HepG2 (cell line): Measurements from ENCODE around the gene LGALS4. TPM values are rescaled to one million over a fixed set of nuclear protein-coding genes. Genes with fewer than 3 reads are reported as not detected.

ENCODE experiments used
- FOXA1 ChIP-seq, 2 experiments: fragments of 450-650 bp in 1 of 2; sonication (generic) in 1 of 2; formaldehyde crosslinking in 1 of 2; IDR thresholded peaks; 2 replicates each; pipeline versions ENCODE4 v1.4.0 to v1.6.1; 2016 to 2020; ENCODE audit warnings: missing genetic modification reagents in 1 of 2
- PHF20 ChIP-seq: sonication (generic); formaldehyde crosslinking; IDR thresholded peaks from 2 replicates; pipeline ENCODE4 v1.5.0; 2020; ENCODE audit warnings: mild to moderate bottlenecking, missing genetic modification reagents
- RBM39 ChIP-seq: fragments of 200-400 bp; formaldehyde crosslinking; IDR thresholded peaks from one replicate; pipeline ENCODE4 v1.6.1; 2018; ENCODE audit warnings: antibody characterized with exemption, mild to moderate bottlenecking, low read depth, low read length; ENCODE audit not compliant: poor library complexity, severe bottlenecking
- SP4 ChIP-seq: sonication (generic); formaldehyde crosslinking; IDR thresholded peaks from 2 replicates; pipeline ENCODE4 v1.8.1; 2023; ENCODE audit warnings: mild to moderate bottlenecking, missing genetic modification reagents
- ZBTB20 ChIP-seq: sonication (generic); formaldehyde crosslinking; IDR thresholded peaks from 2 replicates; pipeline ENCODE4 v1.8.1; 2023; ENCODE audit warnings: missing genetic modification reagents, low read depth, mild to moderate bottlenecking, borderline replicate concordance
- ZNF260 ChIP-seq: sonication (generic); formaldehyde crosslinking; IDR thresholded peaks from 2 replicates; pipeline ENCODE4 v1.4.0; 2020; ENCODE audit warnings: missing genetic modification reagents, low read depth, mild to moderate bottlenecking, borderline replicate concordance
- ZNF383 ChIP-seq: sonication (generic); formaldehyde crosslinking; IDR thresholded peaks from 2 replicates; pipeline ENCODE4 v1.4.0; 2020; ENCODE audit warnings: missing genetic modification reagents, mild to moderate bottlenecking, borderline replicate concordance
- ZNF451 ChIP-seq: sonication (generic); formaldehyde crosslinking; IDR thresholded peaks from 2 replicates; pipeline ENCODE4 v1.5.0; 2020; ENCODE audit warnings: mild to moderate bottlenecking, missing genetic modification reagents
- ZNF550 ChIP-seq: sonication (generic); formaldehyde crosslinking; IDR thresholded peaks from 2 replicates; pipeline ENCODE4 v1.4.0; 2020; ENCODE audit warnings: mild to moderate bottlenecking, missing genetic modification reagents, borderline replicate concordance
- polyA plus RNA-seq, 8 experiments: library from polyadenylated mRNA; depleted of rRNA in 3 of 8; stranded (reverse) in 7 of 8; unstranded in 1 of 8; fragments of >200 nt; fragmentation: Illumina TruSeq in 4 of 8; extraction: Trizol in 4 of 8; gene quantifications; 2 replicates each; pipeline versions ENCODE4 v1.2.1 to v1.2.3, GENCODE V29; 2011 to 2016; ENCODE audit warnings: low read depth in 4 of 8, missing spikeins in 1 of 8, mixed read lengths in 1 of 8; ENCODE audit not compliant: insufficient read depth in 1 of 8
- total RNA-seq, 5 experiments: library from RNA; depleted of rRNA; stranded (reverse); fragments of >200 nt; fragmentation: Illumina TruSeq; extraction: Trizol; gene quantifications; 2 replicates each; pipeline ENCODE4 v1.2.3, GENCODE V29; 2016; ENCODE audit warnings: low read depth in 1 of 5
- TF ChIP-seq, protein P1 (sequence below): sonication (generic); formaldehyde crosslinking; IDR thresholded peaks from 2 replicates; pipeline ENCODE4 v1.4.0; 2020; ENCODE audit warnings: missing genetic modification reagents, borderline replicate concordance
- TF ChIP-seq, protein P2 (sequence below): sonication (generic); formaldehyde crosslinking; IDR thresholded peaks from 2 replicates; pipeline ENCODE4 v1.4.0; 2020; ENCODE audit warnings: mild to moderate bottlenecking, missing genetic modification reagents, borderline replicate concordance
- TF ChIP-seq, protein P3 (sequence below): sonication (generic); formaldehyde crosslinking; IDR thresholded peaks from 2 replicates; pipeline ENCODE4 v1.4.0; 2020; ENCODE audit warnings: missing genetic modification reagents, borderline replicate concordance
- TF ChIP-seq, protein P4 (sequence below): sonication (generic); formaldehyde crosslinking; IDR thresholded peaks from 2 replicates; pipeline ENCODE4 v1.4.0; 2020; ENCODE audit warnings: mild to moderate bottlenecking, missing genetic modification reagents, borderline replicate concordance

The LGALS4 gene
- total and polyA plus RNA-seq, 2 of the 13 experiments (the other 11 are each of a cell fraction or from before 2014, with no cell fraction given), result 0.24 to 0.71 TPM

DNA sequence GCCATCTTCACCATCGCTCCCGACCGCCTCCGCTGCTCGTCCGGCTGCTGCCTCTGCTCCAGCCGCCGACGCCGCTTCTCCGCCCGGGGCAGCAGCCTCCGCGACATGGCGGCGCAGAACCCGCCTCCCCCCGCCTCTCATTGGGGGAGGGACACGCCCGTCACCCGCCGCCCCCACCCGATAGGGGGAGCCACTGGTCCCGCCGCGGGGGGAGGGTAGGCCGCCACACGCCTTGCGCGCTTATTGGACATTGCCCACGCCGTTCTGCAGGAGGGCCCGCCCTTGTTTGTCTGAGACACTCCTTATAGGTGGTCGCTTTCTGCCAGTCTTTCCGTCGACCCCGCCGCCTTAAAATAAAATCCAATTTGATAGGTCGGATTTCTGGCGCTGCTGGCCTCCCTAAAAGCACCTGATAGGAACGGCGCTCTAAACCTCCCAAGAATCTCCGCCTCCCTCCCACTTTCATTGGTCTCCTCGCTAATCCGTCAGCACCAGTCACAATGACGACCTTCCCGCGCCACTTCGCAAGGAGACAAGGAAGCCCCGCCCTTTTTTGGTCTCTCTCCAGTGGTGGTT, 37.2 kb upstream of the LGALS4 start, which contains the start of gene HNRNPL (continued):
- TF ChIP-seq, protein P1, sequence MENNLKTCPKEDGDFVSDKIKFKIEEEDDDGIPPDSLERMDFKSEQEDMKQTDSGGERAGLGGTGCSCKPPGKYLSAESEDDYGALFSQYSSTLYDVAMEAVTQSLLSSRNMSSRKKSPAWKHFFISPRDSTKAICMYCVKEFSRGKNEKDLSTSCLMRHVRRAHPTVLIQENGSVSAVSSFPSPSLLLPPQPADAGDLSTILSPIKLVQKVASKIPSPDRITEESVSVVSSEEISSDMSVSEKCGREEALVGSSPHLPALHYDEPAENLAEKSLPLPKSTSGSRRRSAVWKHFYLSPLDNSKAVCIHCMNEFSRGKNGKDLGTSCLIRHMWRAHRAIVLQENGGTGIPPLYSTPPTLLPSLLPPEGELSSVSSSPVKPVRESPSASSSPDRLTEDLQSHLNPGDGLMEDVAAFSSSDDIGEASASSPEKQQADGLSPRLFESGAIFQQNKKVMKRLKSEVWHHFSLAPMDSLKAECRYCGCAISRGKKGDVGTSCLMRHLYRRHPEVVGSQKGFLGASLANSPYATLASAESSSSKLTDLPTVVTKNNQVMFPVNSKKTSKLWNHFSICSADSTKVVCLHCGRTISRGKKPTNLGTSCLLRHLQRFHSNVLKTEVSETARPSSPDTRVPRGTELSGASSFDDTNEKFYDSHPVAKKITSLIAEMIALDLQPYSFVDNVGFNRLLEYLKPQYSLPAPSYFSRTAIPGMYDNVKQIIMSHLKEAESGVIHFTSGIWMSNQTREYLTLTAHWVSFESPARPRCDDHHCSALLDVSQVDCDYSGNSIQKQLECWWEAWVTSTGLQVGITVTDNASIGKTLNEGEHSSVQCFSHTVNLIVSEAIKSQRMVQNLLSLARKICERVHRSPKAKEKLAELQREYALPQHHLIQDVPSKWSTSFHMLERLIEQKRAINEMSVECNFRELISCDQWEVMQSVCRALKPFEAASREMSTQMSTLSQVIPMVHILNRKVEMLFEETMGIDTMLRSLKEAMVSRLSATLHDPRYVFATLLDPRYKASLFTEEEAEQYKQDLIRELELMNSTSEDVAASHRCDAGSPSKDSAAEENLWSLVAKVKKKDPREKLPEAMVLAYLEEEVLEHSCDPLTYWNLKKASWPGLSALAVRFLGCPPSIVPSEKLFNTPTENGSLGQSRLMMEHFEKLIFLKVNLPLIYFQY (CRISPR knock-in tag), result no peak
- TF ChIP-seq ZNF383 (no peak), ZNF260 (CRISPR knock-in tag) (no peak), FOXA1 (IDR thresholded peaks at IDR 0.05) (no peak), FOXA1 (CRISPR knock-in tag; IDR thresholded peaks at IDR 0.05) (no peak), ZNF451 (CRISPR knock-in tag) (peak; percentile 48; the same call in 1 of the 2 replicates), ZNF550 (CRISPR knock-in tag) (no peak), RBM39 (peak; percentile 82), PHF20 (CRISPR knock-in tag) (no peak; the same call in none of the 2 replicates), SP4 (CRISPR knock-in tag) (peak; percentile 98), ZBTB20 (CRISPR knock-in tag) (no peak)
- TF ChIP-seq, protein P2, sequence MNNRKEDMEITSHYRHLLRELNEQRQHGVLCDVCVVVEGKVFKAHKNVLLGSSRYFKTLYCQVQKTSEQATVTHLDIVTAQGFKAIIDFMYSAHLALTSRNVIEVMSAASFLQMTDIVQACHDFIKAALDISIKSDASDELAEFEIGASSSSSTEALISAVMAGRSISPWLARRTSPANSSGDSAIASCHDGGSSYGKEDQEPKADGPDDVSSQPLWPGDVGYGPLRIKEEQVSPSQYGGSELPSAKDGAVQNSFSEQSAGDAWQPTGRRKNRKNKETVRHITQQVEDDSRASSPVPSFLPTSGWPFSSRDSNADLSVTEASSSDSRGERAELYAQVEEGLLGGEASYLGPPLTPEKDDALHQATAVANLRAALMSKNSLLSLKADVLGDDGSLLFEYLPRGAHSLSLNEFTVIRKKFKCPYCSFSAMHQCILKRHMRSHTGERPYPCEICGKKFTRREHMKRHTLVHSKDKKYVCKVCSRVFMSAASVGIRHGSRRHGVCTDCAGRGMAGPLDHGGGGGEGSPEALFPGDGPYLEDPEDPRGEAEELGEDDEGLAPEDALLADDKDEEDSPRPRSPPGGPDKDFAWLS, result no peak
- TF ChIP-seq, protein P3, sequence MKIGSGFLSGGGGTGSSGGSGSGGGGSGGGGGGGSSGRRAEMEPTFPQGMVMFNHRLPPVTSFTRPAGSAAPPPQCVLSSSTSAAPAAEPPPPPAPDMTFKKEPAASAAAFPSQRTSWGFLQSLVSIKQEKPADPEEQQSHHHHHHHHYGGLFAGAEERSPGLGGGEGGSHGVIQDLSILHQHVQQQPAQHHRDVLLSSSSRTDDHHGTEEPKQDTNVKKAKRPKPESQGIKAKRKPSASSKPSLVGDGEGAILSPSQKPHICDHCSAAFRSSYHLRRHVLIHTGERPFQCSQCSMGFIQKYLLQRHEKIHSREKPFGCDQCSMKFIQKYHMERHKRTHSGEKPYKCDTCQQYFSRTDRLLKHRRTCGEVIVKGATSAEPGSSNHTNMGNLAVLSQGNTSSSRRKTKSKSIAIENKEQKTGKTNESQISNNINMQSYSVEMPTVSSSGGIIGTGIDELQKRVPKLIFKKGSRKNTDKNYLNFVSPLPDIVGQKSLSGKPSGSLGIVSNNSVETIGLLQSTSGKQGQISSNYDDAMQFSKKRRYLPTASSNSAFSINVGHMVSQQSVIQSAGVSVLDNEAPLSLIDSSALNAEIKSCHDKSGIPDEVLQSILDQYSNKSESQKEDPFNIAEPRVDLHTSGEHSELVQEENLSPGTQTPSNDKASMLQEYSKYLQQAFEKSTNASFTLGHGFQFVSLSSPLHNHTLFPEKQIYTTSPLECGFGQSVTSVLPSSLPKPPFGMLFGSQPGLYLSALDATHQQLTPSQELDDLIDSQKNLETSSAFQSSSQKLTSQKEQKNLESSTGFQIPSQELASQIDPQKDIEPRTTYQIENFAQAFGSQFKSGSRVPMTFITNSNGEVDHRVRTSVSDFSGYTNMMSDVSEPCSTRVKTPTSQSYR (CRISPR knock-in tag), result peak; percentile 96
- TF ChIP-seq, protein P4, sequence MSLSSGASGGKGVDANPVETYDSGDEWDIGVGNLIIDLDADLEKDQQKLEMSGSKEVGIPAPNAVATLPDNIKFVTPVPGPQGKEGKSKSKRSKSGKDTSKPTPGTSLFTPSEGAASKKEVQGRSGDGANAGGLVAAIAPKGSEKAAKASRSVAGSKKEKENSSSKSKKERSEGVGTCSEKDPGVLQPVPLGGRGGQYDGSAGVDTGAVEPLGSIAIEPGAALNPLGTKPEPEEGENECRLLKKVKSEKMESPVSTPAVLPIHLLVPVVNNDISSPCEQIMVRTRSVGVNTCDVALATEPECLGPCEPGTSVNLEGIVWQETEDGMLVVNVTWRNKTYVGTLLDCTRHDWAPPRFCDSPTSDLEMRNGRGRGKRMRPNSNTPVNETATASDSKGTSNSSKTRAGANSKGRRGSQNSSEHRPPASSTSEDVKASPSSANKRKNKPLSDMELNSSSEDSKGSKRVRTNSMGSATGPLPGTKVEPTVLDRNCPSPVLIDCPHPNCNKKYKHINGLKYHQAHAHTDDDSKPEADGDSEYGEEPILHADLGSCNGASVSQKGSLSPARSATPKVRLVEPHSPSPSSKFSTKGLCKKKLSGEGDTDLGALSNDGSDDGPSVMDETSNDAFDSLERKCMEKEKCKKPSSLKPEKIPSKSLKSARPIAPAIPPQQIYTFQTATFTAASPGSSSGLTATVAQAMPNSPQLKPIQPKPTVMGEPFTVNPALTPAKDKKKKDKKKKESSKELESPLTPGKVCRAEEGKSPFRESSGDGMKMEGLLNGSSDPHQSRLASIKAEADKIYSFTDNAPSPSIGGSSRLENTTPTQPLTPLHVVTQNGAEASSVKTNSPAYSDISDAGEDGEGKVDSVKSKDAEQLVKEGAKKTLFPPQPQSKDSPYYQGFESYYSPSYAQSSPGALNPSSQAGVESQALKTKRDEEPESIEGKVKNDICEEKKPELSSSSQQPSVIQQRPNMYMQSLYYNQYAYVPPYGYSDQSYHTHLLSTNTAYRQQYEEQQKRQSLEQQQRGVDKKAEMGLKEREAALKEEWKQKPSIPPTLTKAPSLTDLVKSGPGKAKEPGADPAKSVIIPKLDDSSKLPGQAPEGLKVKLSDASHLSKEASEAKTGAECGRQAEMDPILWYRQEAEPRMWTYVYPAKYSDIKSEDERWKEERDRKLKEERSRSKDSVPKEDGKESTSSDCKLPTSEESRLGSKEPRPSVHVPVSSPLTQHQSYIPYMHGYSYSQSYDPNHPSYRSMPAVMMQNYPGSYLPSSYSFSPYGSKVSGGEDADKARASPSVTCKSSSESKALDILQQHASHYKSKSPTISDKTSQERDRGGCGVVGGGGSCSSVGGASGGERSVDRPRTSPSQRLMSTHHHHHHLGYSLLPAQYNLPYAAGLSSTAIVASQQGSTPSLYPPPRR (CRISPR knock-in tag), result no peak
